IMR-90 (cell line): ENCODE measurements around the gene ANKFY1.

Experiments used
- BHLHE40 ChIP-seq: fragments of 150-350 bp; IDR thresholded peaks from 2 replicates; pipeline ENCODE4 v1.6.1; 2016; ENCODE audit warnings: mild to moderate bottlenecking, low read depth, low read length
- CEBPB ChIP-seq: IDR thresholded peaks from 2 replicates; pipeline ENCODE4 v1.6.1; 2012; ENCODE audit warnings: low read depth, low read length, improper control_type of control experiment
- CHD1 ChIP-seq: IDR thresholded peaks from 2 replicates; pipeline ENCODE4 v1.6.1; 2012; ENCODE audit warnings: low read depth, low read length, improper control_type of control experiment
- CTCF ChIP-seq: conservative IDR thresholded peaks from 2 replicates; pipeline ENCODE4 v1.5.1; 2012; ENCODE audit warnings: mild to moderate bottlenecking, low read depth, low read length, improper control_type of control experiment
- FOS ChIP-seq: fragments of 150-350 bp; IDR thresholded peaks from 2 replicates; pipeline ENCODE4 v1.6.1; 2016; ENCODE audit warnings: low read depth, low read length
- MAZ ChIP-seq: IDR thresholded peaks from 2 replicates; pipeline ENCODE4 v1.6.1; 2012; ENCODE audit warnings: low read depth, mild to moderate bottlenecking, low read length, improper control_type of control experiment, moderate library complexity, borderline replicate concordance
- MXI1 ChIP-seq: IDR thresholded peaks from 2 replicates; pipeline ENCODE4 v1.6.1; 2012; ENCODE audit warnings: low read depth, mild to moderate bottlenecking, low read length, moderate library complexity, borderline replicate concordance
- POLR2A ChIP-seq: IDR thresholded peaks from 2 replicates; pipeline ENCODE4 v1.6.1; 2012; ENCODE audit warnings: mild to moderate bottlenecking, low read depth, low read length
- RAD21 ChIP-seq: IDR thresholded peaks from 2 replicates; pipeline ENCODE4 v1.6.1; 2012; ENCODE audit warnings: low read length, improper control_type of control experiment
- RCOR1 ChIP-seq: IDR thresholded peaks from 2 replicates; pipeline ENCODE4 v1.6.1; 2012; ENCODE audit warnings: mild to moderate bottlenecking, low read length, improper control_type of control experiment; ENCODE audit not compliant: insufficient replicate concordance
- RFX5 ChIP-seq: IDR thresholded peaks from 2 replicates; pipeline ENCODE4 v1.8.0; 2012; ENCODE audit warnings: low read depth, mild to moderate bottlenecking, low read length, moderate library complexity
- SMC3 ChIP-seq: fragments of 150-350 bp; IDR thresholded peaks from 2 replicates; pipeline ENCODE4 v1.6.1; 2016; ENCODE audit warnings: low read depth, mild to moderate bottlenecking, antibody characterized with exemption, low read length, moderate library complexity
- USF2 ChIP-seq: fragments of 150-350 bp; IDR thresholded peaks from 2 replicates; pipeline ENCODE4 v1.6.1; 2017; ENCODE audit warnings: mild to moderate bottlenecking, antibody characterized with exemption, low read length, low read depth
- TF ChIP-seq, protein P1 (sequence below): fragments of 150-350 bp; IDR thresholded peaks from 2 replicates; pipeline ENCODE4 v1.6.1; 2016; ENCODE audit warnings: low read depth, mild to moderate bottlenecking, low read length, moderate library complexity, borderline replicate concordance

DNA sequence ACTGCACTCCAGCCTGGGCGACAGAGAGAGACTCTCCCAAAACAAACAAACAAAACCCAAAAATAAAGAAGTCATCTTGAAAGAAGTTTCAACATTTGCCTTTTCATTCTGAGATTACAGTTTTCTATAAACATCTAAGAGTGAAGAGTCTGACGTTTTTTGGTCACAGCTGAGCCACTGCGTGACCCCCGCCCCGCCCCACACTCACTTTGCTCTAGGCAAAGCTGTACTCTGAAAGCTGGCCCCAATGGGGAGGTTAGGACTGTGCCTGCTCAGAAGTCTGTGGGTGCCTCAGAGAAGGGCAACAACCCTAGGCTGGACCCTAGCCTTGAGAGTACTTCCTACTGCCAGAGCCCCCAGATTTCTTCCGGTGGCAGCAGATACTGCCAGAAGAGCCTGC, 101.5 kb downstream of the ANKFY1 start:
- TF ChIP-seq CTCF (no peak), RCOR1 (no peak), POLR2A (no peak), RAD21 (no peak), CHD1 (no peak), CEBPB (no peak), RFX5 (no peak), MXI1 (no peak), USF2 (no peak), BHLHE40 (no peak), MAZ (no peak), SMC3 (no peak), FOS (no peak)
- TF ChIP-seq, protein P1, sequence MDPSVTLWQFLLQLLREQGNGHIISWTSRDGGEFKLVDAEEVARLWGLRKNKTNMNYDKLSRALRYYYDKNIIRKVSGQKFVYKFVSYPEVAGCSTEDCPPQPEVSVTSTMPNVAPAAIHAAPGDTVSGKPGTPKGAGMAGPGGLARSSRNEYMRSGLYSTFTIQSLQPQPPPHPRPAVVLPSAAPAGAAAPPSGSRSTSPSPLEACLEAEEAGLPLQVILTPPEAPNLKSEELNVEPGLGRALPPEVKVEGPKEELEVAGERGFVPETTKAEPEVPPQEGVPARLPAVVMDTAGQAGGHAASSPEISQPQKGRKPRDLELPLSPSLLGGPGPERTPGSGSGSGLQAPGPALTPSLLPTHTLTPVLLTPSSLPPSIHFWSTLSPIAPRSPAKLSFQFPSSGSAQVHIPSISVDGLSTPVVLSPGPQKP = no peak
